Activated CD4-positive, CD25-positive, alpha-beta regulatory T cell treated with anti-CD3 and anti-CD28 coated beads, Interleukin-2, amount 50 U/mL, for 72 hours (primary cell): Measurements from ENCODE around the gene RTN4RL1.

ENCODE experiments used
- DNase-seq: peaks from one replicate; pipeline ENCODE4 v3.0.0; 2021

Gene RTN4RL1, protein sequence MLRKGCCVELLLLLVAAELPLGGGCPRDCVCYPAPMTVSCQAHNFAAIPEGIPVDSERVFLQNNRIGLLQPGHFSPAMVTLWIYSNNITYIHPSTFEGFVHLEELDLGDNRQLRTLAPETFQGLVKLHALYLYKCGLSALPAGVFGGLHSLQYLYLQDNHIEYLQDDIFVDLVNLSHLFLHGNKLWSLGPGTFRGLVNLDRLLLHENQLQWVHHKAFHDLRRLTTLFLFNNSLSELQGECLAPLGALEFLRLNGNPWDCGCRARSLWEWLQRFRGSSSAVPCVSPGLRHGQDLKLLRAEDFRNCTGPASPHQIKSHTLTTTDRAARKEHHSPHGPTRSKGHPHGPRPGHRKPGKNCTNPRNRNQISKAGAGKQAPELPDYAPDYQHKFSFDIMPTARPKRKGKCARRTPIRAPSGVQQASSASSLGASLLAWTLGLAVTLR

DNA sequence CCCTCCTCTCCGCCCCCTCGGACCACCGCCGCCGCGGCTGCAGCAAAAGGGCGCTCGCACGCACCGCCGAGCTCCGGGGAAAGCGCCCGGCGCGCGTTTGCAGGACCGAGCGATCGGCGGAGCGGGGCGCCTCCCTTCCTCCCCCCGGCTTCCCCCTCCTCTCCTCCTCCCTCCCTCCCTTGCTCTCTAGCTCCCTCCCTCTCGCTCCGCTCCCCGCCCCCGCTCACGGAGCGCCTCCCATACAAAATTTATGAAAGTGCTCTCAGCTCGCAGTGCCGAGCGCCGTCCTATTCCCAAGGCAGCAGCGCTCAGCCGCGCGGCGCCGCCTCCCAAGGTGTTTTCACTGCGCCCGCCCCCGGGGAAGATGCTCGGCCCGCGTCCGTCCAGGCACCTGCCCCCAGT is at the start of gene RTN4RL1:
TSS of gene RTN4RL1 (minus strand) at position 115 of the 402 bp plus-strand sequence. CDS start 469 bp downstream, outside the sequence.
- peak; percentile 49 for DNase-seq

- DNase-seq, result no peak
Observed at GRCh38 chr17:2074919-2075318, 49.8 kb upstream of the RTN4RL1 start.

DNA sequence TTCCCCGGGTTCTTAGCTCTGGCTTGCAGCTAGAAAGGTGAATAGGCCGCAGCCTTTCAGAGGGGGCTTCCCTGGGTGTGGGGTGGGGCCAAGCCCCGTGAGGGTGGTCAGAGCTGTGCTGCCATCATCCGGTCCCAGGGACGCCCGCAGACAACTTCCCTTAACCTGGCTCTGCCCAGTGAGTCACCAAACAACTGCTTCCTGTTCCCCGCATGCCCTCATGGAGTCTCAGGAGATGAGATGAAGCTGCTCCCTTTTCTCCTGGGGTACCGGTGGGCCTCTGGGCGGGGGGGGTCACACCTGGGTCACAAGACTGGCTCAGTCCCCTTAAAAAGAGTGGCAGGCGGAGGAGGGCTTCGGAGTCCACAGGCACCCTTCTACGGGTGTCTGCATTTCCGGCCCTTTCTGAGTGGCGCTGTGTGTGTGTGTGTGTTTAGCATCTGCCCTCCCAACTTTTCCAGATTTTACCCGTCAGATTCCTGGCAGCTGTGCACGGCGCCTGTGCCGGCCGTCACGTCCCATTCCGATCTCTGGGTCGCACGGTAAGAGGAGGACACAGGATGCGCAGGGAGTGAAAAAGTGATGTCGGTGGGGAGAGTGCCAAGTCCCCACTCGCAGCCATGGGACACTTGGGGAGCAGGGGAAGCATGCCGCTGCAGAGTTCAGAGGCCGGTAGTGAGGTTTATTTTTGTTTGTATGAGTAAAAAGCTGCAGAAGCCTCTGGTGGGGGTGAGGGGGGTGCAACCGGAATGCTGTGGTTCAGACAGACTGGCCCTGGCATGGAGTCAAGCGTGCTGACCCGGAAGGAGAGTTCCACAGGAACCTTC is 46.5 kb upstream of the RTN4RL1 start:
- no peak for DNase-seq

GRCh38 chr17:2071024-2071385 is 45.9 kb upstream of the RTN4RL1 start:
- DNase-seq, result no peak

DNA sequence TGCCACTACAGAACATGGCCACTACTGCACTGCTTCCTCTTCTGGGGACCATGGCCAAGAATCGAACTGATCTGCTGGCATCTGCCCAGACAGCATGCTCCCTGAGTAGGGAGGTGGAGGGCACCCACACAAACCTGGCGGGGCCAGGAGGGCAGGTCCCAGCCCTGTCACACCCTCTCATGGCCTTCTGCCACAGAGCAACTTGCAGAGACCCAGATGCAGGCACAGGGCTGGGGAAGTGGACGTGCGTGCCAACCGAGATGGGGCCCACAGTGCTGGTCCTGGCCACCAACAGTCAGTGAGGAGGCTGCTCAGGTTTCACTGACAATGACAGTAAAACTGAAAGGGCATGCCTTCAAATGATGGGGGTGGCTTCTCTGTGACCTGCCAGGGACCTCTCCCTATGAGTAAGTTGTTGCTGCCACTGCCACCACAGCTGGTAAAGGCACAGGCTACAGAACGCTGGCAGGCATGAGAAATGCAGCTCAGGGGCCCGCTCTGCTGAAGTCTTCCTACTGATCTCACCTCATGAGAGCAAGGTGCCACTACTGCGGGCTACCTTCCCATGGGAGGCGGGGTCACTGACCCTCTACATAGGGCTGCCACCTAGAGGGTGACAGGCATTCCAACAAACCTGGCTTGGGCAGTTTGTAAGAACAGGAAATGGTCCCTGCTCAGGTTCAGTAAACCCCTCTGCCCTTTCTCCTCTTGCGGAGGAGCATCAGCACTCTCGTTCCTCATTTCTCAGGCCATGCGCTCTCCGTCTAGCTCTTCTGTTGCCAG is 45.3 kb upstream of the RTN4RL1 start:
- peak; percentile 66 for DNase-seq

GRCh38 chr17:2068519-2069051 is 43.5 kb upstream of the RTN4RL1 start:
- DNase-seq, result no peak

- DNase-seq, result no peak
Observed at GRCh38 chr17:2068031-2068518, 42.9 kb upstream of the RTN4RL1 start.

- no peak for DNase-seq
Observed at GRCh38 chr17:2067608-2068024, 42.5 kb upstream of the RTN4RL1 start.

DNA sequence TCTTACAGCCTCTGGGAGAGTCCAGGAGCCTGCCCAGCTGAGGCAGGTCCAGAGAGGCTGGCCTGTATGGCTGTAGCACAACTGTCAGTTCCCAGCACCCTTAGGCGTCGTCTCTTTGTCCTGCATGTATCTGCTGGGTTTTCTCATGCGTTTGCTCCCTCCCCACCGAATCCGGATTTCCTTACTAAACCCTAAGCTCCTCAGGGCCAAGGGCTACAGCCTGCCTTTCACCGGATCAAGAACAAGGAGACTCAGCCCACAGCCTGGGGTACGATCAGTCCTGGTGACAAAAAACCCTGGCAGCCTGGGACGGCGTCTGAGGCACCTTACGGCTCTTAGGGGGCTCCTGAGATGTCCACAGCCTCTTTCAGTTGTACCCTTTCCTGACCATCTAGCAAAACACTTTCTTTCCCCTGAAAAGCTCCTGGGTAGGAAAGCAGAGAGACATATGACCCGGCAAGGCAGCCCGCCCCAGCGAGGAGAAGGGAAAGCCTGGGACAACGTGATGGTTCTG is 42.0 kb upstream of the RTN4RL1 start:
- no peak for DNase-seq

GRCh38 chr17:2065949-2066400 is 40.8 kb upstream of the RTN4RL1 start:
- no peak for DNase-seq

DNA sequence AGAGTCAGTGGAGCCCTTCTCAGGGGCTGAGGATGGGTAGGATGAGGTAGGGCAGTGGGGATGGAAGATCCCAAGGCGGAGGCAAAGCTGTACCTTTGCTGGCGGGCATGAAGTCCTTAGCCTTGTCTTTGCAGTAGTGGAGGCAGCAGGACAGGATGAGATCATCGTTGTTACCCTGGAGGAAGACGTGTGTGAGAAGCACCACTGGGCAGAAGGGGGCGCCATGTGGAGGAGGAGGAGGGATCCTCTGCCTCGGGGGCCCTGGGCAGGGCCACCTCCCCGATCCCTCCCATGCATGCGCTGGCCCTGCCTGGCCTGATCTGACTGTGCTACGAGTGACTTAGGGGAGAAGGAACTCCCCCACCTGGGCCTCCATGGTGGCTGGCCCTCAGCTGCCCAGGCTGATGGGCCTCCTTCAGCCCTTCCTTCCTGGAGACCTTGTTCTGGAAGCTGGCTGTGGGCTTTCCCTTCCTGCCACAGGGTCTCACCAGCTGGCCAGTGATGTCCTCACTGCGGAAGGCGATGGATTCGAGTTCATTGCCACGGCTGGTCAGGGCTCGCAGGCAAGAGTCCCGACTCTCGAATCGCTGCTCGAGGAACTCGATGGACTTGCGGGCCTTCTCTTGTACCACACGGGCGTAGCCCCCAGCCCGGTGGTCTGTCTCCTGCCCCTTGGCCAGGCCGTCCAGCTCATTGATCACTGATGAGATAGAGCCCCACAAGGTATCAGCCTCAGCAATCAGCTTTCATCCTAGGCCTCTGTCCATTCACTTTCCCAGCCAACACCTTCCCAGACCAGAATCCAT is 40.0 kb upstream of the RTN4RL1 start:
- no peak for DNase-seq

DNA sequence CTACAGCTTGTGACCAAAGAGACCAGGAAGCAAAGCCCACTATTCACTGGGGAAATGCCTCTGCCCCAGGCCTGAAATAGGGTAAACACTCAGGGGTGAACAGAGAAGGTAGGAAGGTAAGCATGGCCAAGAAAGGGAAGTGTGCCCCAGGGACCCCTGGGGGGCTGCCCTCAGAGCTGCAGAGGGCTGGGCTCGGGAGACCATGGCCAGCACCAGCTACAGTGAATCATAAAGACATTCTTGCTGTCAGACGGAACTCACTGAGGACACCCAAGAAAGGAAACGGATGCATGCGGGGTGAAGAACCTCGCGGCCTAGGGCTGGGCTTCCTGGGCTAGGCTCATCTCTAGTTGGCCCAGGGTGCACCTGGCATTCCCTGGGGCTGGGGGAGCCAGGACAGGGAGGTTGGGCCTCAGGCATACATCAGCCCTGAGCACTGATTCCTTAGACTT is 39.4 kb upstream of the RTN4RL1 start:
- DNase-seq, result no peak

GRCh38 chr17:2064147-2064489 is 39.0 kb upstream of the RTN4RL1 start:
- DNase-seq, result no peak

DNA sequence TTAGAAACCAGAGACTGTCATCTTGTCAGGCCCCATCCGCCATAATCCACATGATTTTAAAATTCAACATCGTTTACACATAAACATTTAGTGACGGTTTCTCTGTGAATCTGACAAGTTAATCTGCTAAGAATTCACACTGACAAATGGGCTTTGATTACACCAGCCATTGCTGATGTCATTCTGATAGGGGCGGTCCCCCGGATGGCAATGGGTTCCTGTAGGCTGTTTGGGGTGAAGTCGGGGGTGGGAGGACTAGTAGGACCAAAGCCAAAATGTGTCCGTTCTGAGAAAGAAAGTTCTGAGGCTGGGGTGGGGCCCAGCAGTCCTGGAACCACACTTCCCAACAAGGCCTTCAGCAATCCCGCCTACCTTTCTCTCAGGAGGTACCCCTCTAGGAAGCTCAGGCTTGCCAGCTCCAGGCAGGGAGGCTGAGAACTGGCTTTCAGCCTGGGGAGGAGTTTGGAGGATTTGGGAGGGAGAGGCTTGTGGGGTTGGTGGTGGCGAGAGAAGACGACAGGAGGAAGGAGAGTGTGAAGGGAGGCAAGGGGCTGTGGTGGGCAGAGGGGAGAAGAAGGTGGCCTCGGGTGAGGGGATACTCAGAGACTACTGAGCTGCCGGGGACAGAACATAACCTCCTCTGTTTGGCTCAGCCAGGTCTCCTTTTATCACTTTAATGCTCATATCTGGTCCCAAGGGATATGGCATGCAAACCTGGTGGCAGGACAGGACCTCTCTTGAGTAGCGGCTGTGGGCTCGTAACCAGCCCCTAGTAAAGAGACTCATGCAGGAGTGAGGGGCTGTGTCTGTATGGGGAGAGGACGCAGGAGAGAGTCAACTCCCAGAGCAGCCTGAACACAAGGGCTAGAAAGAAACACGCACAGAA is 38.4 kb upstream of the RTN4RL1 start:
- no peak for DNase-seq

GRCh38 chr17:2062571-2063183 is 37.5 kb upstream of the RTN4RL1 start:
- no peak for DNase-seq

GRCh38 chr17:2061441-2061958 is 36.4 kb upstream of the RTN4RL1 start:
- DNase-seq, result no peak

DNA sequence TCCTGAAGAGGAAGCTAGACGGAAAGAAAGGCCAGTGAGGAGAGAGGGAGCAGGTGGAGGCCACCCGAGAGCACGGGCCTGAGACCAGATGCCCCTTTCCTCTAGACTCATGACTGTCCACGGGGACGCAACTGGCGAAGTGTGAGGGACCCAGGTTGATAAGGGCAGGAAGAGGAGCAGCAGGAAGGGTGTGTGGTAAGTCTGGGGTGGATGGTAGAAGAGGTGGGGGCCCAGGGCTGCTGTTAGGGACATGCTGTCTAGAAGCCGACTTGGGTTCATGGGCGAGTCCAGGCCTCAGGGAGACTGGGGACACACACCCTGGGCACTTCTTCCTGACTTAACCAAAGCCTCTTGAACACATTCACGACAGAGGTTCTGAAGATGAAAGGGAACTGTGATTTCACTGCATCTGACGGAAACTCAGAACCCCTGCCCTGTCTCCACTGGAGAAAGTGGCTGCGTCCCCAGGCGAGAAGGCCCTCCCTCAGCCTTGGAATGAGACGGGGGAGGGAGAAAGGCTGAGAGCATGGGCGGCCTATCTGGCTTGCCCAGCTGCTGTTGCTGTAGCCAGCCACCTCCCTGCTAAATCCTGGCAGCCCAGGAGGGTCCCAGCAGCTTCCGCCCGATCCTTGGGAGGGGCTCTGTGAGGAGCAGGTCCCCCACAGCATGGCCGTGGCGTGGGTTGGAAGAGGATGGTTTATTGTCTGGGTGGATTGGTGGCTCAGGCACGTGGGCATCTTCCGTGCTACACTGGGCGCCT is 35.7 kb upstream of the RTN4RL1 start:
- DNase-seq, result no peak

DNA sequence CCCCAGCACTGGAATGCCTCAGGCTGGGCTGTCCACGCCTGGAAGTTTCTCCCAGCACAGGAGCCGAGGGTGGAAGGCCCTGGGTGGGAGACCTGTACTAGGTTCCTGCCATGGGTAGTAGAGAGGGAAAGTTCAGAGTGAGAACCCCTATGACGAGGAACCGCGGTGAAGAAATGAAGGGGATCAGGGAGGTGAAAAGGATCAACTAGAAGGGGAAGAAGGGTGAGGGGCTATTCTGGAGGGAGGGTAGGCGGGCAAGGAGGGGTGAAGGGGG is 35.2 kb upstream of the RTN4RL1 start:
- DNase-seq, result no peak
